CD14-positive monocyte (primary cell): ENCODE measurements around the gene ABHD16A. TPM values are rescaled to one million over a fixed set of nuclear protein-coding genes. Genes with fewer than 3 reads are reported as not detected.

Experiments
- DNase-seq, 3 donors: peaks; one replicate each; pipeline ENCODE4 v3.0.0-alpha.2; 2011 to 2022
- H2AFZ ChIP-seq: 2 replicates; pipeline ENCODE4 v1.6.0; 2012; ENCODE audit warnings: mild to moderate bottlenecking, low read depth, low read length, inconsistent platforms; ENCODE audit not compliant: insufficient read depth, poor library complexity, severe bottlenecking
- H3K27ac ChIP-seq, 2 donors: 1 replicate in 1 of 2; 2 replicates in 1 of 2; pipeline ENCODE4 v1.5.1; 2012 to 2013; ENCODE audit warnings: low read length in 2 of 2, control low read depth in 1 of 2, inconsistent platforms in 1 of 2, low read depth in 1 of 2, mild to moderate bottlenecking in 1 of 2
- H3K27me3 ChIP-seq, 2 donors: one replicate each; pipeline versions ENCODE4 v1.6.0 to v1.6.1; 2011 to 2013; ENCODE audit warnings: low read length in 2 of 2; ENCODE audit not compliant: control insufficient read depth in 2 of 2, insufficient read depth in 2 of 2
- H3K36me3 ChIP-seq, 2 donors: replicated peaks in 1 of 2; 1 replicate in 1 of 2; 2 replicates in 1 of 2; pipeline versions ENCODE4 v1.5.1 to v1.6.1; 2012 to 2013; ENCODE audit warnings: low read length in 2 of 2, control low read depth in 1 of 2, inconsistent platforms in 1 of 2, mild to moderate bottlenecking in 1 of 2; ENCODE audit not compliant: insufficient read depth in 2 of 2, control insufficient read depth in 1 of 2
- H3K4me1 ChIP-seq, 2 donors: 1 replicate in 1 of 2; 2 replicates in 1 of 2; pipeline versions ENCODE4 v1.5.1 to v1.6.1; 2012 to 2013; ENCODE audit warnings: low read length in 2 of 2, control low read depth in 1 of 2, inconsistent platforms in 1 of 2, mild to moderate bottlenecking in 1 of 2, moderate library complexity in 1 of 2; ENCODE audit not compliant: insufficient read depth in 2 of 2, control insufficient read depth in 1 of 2
- H3K4me2 ChIP-seq: replicated peaks from 2 replicates; pipeline ENCODE3; 2012; ENCODE audit warnings: low read length, moderate library complexity, mild to moderate bottlenecking; ENCODE audit not compliant: poor library complexity, severe bottlenecking; ENCODE audit errors: extremely low read depth
- H3K4me3 ChIP-seq, 3 experiments: fragments of 200-600 bp in 1 of 3; sonication (generic) in 1 of 3; replicated peaks in 1 of 3; 1 replicate in 2 of 3; 2 replicates in 1 of 3; pipeline ENCODE4 v1.5.1; 2011 to 2013; ENCODE audit warnings: low read length in 3 of 3, mild to moderate bottlenecking in 3 of 3, control low read depth in 2 of 3, low read depth in 2 of 3, inconsistent platforms in 1 of 3, moderate library complexity in 1 of 3
- H3K79me2 ChIP-seq: 2 replicates; pipeline ENCODE4 v1.6.0; 2012; ENCODE audit warnings: mild to moderate bottlenecking, control low read depth, inconsistent platforms, low read length, moderate library complexity; ENCODE audit not compliant: insufficient read depth
- H3K9ac ChIP-seq: 2 replicates; pipeline ENCODE4 v1.6.0; 2017; ENCODE audit warnings: low read length, mild to moderate bottlenecking; ENCODE audit not compliant: insufficient read depth, poor library complexity, severe bottlenecking
- H3K9me3 ChIP-seq, 2 donors: replicated peaks in 1 of 2; 1 replicate in 1 of 2; 2 replicates in 1 of 2; pipeline versions ENCODE4 v1.5.1 to v1.6.1; 2012 to 2013; ENCODE audit warnings: low read length in 2 of 2, control low read depth in 1 of 2; ENCODE audit not compliant: control insufficient read depth in 1 of 2, insufficient read depth in 1 of 2
- H4K20me1 ChIP-seq: 2 replicates; pipeline ENCODE4 v1.6.0; 2012; ENCODE audit warnings: mild to moderate bottlenecking, low read length, control low read depth, moderate library complexity; ENCODE audit not compliant: insufficient read depth
- H3K27ac Mint-ChIP-seq, 7 donors: one replicate each; pipeline ENCODE4 v1.8.0; 2020; ENCODE audit warnings: mild to moderate bottlenecking in 7 of 7, mixed read lengths in 7 of 7, moderate library complexity in 6 of 7, inconsistent platforms in 2 of 7
- H3K27me3 Mint-ChIP-seq, 3 donors: one replicate each; pipeline ENCODE4 v1.8.0; 2021 to 2022; ENCODE audit warnings: low read depth in 3 of 3, mild to moderate bottlenecking in 3 of 3, mixed read lengths in 3 of 3, moderate library complexity in 3 of 3, inconsistent platforms in 1 of 3
- H3K36me3 Mint-ChIP-seq, 2 donors: one replicate each; pipeline ENCODE4 v1.8.0; 2020; ENCODE audit warnings: mixed read lengths in 2 of 2, inconsistent platforms in 1 of 2, mild to moderate bottlenecking in 1 of 2
- H3K4me1 Mint-ChIP-seq: one replicate; pipeline ENCODE4 v1.8.0; 2020; ENCODE audit warnings: mild to moderate bottlenecking, mixed read lengths
- H3K4me3 Mint-ChIP-seq, 2 donors: one replicate each; pipeline ENCODE4 v1.8.0; 2020; ENCODE audit warnings: mild to moderate bottlenecking in 2 of 2, mixed read lengths in 2 of 2, moderate library complexity in 1 of 2
- H3K9me3 Mint-ChIP-seq, 7 donors: one replicate each; pipeline ENCODE4 v1.8.0; 2020 to 2022; ENCODE audit warnings: mixed read lengths in 7 of 7, mild to moderate bottlenecking in 6 of 7, moderate library complexity in 6 of 7, inconsistent platforms in 2 of 7
- CTCF ChIP-seq: fragments of 200-600 bp; IDR thresholded peaks from one replicate; pipeline ENCODE4 v1.8.0; 2022; ENCODE audit warnings: antibody characterized with exemption, mild to moderate bottlenecking
- WGBS: methylation state at CpG from one replicate; pipeline ENCODE4 v1.1.5; 2013; ENCODE audit warnings: missing lambda C conversion rate; ENCODE audit not compliant: insufficient coverage; 5-methylcytosine and 5-hydroxymethylcytosine counted together
- intact Hi-C, 2 donors: fragments of 100-400 bp; cut with micrococcal nuclease; formaldehyde crosslinking; loops; one replicate each; pipeline versions ENCODE4 v1.15.0 to v1.15.1; 2023
- polyA plus RNA-seq, 3 donors: library from polyadenylated mRNA; depleted of rRNA in 1 of 3; unstranded in 2 of 3; stranded (reverse) in 1 of 3; fragments of 300-500 nt in 2 of 3; fragments of >200 nt in 1 of 3; fragmentation: Illumina TruSeq in 2 of 3; gene quantifications; 1 replicate in 2 of 3; 2 replicates in 1 of 3; pipeline ENCODE4 v1.2.3, GENCODE V29; 2012 to 2021

ABHD16A gene
- polyA plus RNA-seq, 3 donors, result 53.0 to 122 (median 56.0) TPM

- Histone ChIP-seq H3K9ac (peak overlapping the region; percentile 71), H3K4me3 (peak overlapping the region in 2 of 3 experiments; percentile 81 to 87), H3K79me2 (peaks cover 44% of the 10 kb centered on the region), H3K36me3 (peaks cover 26 to 27% of the 10 kb centered on the region in 2 donors), H2AFZ (no peak overlapping the region), H3K4me2 (peak overlapping the region; percentile 92), H3K27me3 (no peaks in the 10 kb centered on the region), H4K20me1 (peaks cover 29% of the 10 kb centered on the region), H3K27ac (peak overlapping the region; percentile 94 to 96), H3K9me3 (no peaks in the 10 kb centered on the region), H3K4me1 (peaks cover 61 to 75% of the 10 kb centered on the region in 2 donors)
- WGBS, result 79% methylated on average over 13 of the region's 41 CpGs
- peak overlapping the region; percentile 96 to 99 (median 98) for H3K27ac Mint-ChIP-seq
- DNase-seq, result peak in 2 of 3 donors; percentile 81 to 84
- peaks cover 67% of the 10 kb centered on the region for H3K4me1 Mint-ChIP-seq
- TF ChIP-seq CTCF, result no peak
- H3K4me3 Mint-ChIP-seq, result peak overlapping the region; percentile 96
- peaks cover 0 to 4% (median 0%) of the 10 kb centered on the region in 7 donors for H3K9me3 Mint-ChIP-seq
- intact Hi-C loops, result loop anchor here (1.0 to 10.0 kb wide), 5 partner anchors 8 to 107 kb away; partner anchors contain the start of genes ABHD16A (in 1 of the 2), CLIC1 (in 1 of the 2) and LY6G5C (in 1 of the 2)
- peaks cover 4 to 11% (median 10%) of the 10 kb centered on the region in 3 donors for H3K27me3 Mint-ChIP-seq
- H3K36me3 Mint-ChIP-seq, result peaks cover 53 to 55% of the 10 kb centered on the region in 2 donors
Measured at GRCh38 chr6:31727717-31728671, 24.9 kb upstream of the ABHD16A start.

- Histone ChIP-seq H3K9ac (peak overlapping the region; percentile 71), H3K9me3 (no peaks in the 10 kb centered on the region), H3K4me3 (peak overlapping the region in 1 of 3 experiments; percentile 87), H2AFZ (peak overlapping the region; percentile 60), H3K79me2 (peaks cover 36% of the 10 kb centered on the region), H3K4me2 (peak overlapping the region; percentile 92), H3K36me3 (peaks cover 18% of the 10 kb centered on the region in 2 donors), H3K4me1 (peaks cover 55 to 68% of the 10 kb centered on the region in 2 donors), H3K27ac (peak overlapping the region; percentile 94 to 96), H4K20me1 (peaks cover 21% of the 10 kb centered on the region), H3K27me3 (no peaks in the 10 kb centered on the region)
- Mint-ChIP-seq H3K27ac (peak overlapping the region; percentile 96 to 99 (median 98)), H3K9me3 (peaks cover 0 to 4% (median 0%) of the 10 kb centered on the region in 7 donors), H3K27me3 (peaks cover 4 to 11% (median 10%) of the 10 kb centered on the region in 3 donors), H3K4me3 (peak overlapping the region; percentile 68 to 70), H3K4me1 (peaks cover 66% of the 10 kb centered on the region), H3K36me3 (peaks cover 48 to 49% of the 10 kb centered on the region in 2 donors)
- TF ChIP-seq CTCF, result no peak
- intact Hi-C loops, result loop anchor here (2.0 to 10.0 kb wide), 4 partner anchors 24 to 108 kb away; partner anchors contain the start of genes ABHD16A (in 1 of the 2) and LY6G5C (in 1 of the 2)
- peak; percentile 87 to 94 (median 93) for DNase-seq
- 62% methylated on average over 4 of the region's 7 CpGs for WGBS
Measured at GRCh38 chr6:31727034-31727716, 24.1 kb upstream of the ABHD16A start.
